ENCODE results near the gene ZNF775. TPM values are rescaled to one million over a fixed set of nuclear protein-coding genes. Genes with fewer than 3 reads are reported as not detected.

ZNF775 gene
- total and polyA plus RNA-seq, 2 of the 13 experiments (the other 11 are each of a cell fraction or from before 2014, with no cell fraction given), result 3.1 to 3.2 TPM

DNA sequence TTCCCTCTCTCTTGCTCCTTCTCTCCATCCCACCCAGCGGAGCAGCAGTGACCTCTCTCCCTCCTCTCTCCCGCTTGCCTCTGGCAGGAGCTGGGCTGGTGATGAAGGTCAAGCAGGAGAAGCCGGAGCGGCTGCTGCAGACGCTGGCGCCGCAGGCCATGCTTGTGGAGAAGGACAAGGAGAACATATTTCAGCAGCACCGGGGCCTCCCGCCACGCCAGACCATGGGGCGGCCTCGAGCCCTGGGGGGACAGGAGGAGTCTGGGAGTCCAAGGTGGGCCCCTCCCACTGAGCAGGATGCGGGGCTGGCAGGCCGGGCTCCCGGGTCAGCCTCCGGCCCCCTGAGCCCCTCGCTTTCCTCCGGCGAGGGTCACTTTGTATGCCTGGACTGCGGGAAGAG is 17.3 kb downstream of the ZNF775 start:
- ATAC-seq (no peak), FAIRE-seq (no peak), DNase-seq (ENCODE audit: low spot score) (no peak)
- TF ChIP-seq PLRG1 (conservative IDR thresholded peaks at IDR 0.05), result no peak
- TF ChIP-seq TP53 (CRISPR knock-in tag; conservative IDR thresholded peaks at IDR 0.05), result no peak
- no peak for TF ChIP-seq MXD4 (CRISPR knock-in tag; IDR thresholded peaks at IDR 0.05)
- no peak for TF ChIP-seq ZNF674 (CRISPR knock-in tag; IDR thresholded peaks at IDR 0.05; ENCODE audit: low read depth)
- TF ChIP-seq ZNF557 (CRISPR knock-in tag; IDR thresholded peaks at IDR 0.05), result no peak
- TF ChIP-seq ZFYVE20 (CRISPR knock-in tag; IDR thresholded peaks at IDR 0.05; ENCODE audit: borderline replicate concordance, low read depth), result no peak
- no peak for TF ChIP-seq RXRB (CRISPR knock-in tag; IDR thresholded peaks at IDR 0.05; ENCODE audit: borderline replicate concordance)
- no peak for TF ChIP-seq ZNF282 (IDR thresholded peaks at IDR 0.05; ENCODE audit: partially characterized antibody)
- no peak overlapping the region for H3K4me2 ChIP-seq (ENCODE audit: low read depth, low read length)
- CTCF ChIA-PET (ENCODE audit: low intra/inter-chr PET ratio, low total read pairs), result no interaction called here
- no peaks in the 10 kb centered on the region for H3K27me3 ChIP-seq (ENCODE audit: control insufficient read depth in 1 of 2, insufficient read depth in 2 of 2, low read length in 2 of 2)
- no peak overlapping the region for H3K4me3 ChIP-seq (replicated peaks in 1 of 3; ENCODE audit: insufficient read depth in 1 of 3, low read depth in 2 of 3, low read length in 3 of 3)
- peaks cover 19% of the 10 kb centered on the region for H3K4me1 ChIP-seq (ENCODE audit: insufficient read depth, low read length)
- 98% methylated on average over 14 of the region's 20 CpGs for WGBS (ENCODE audit: low lambda C conversion rate)
- in situ Hi-C loops (cut with HindIII; ENCODE audit: extremely low pct_ligation_motif_present, low pct_unique_long_range_greater_than_20kb), result no loop called here
- H4K20me1 ChIP-seq (ENCODE audit: insufficient read depth, low read length), result no peaks in the 10 kb centered on the region
- no peak overlapping the region for H3K27ac ChIP-seq (ENCODE audit: extremely low read length, insufficient read depth, low read length)
- no peaks in the 10 kb centered on the region for H3K9me3 ChIP-seq (ENCODE audit: low read length)
- no TSS peak for BruUV-seq (replicated peaks)
- H2AFZ ChIP-seq (ENCODE audit: low read length), result no peak overlapping the region
- peaks cover 2 to 15% of the 10 kb centered on the region in 2 experiments; a peak in 2 of 5 replicates for H3K36me3 ChIP-seq (replicated peaks in 1 of 2; ENCODE audit: control insufficient read depth in 1 of 2, insufficient read depth in 2 of 2, low read length in 2 of 2)
- no peak overlapping the region for H3K9ac ChIP-seq (ENCODE audit: insufficient read depth, low read depth, low read length)
- POLR2A ChIA-PET, result no interaction called here
- intact Hi-C loops (cut with micrococcal nuclease; ENCODE audit: unreplicated experiment), result no loop called here
- H3K79me2 ChIP-seq (ENCODE audit: insufficient read depth, low read length), result no peaks in the 10 kb centered on the region

DNA sequence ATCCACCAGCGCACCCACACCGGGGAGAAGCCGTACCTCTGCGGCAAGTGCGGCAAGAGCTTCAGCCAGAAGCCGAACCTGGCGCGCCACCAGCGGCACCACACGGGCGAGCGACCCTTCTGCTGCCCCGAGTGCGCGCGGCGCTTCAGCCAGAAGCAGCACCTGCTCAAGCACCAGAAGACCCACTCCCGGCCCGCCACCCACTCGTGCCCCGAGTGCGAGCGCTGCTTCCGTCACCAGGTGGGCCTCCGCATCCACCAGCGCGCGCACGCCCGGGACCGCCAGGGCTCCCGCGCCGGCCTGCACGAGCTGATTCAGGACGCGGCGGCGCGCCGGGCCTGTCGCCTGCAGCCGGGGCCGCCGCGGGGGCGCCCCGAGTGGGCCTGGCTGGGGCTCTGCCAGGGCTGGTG is 17.7 kb downstream of the ZNF775 start:
- Histone ChIP-seq H3K9ac (ENCODE audit: insufficient read depth, low read depth, low read length) (no peak overlapping the region), H3K4me2 (ENCODE audit: low read depth, low read length) (no peak overlapping the region), H3K27me3 (ENCODE audit: control insufficient read depth in 1 of 2, insufficient read depth in 2 of 2, low read length in 2 of 2) (no peaks in the 10 kb centered on the region), H3K4me3 (replicated peaks in 1 of 3; ENCODE audit: insufficient read depth in 1 of 3, low read depth in 2 of 3, low read length in 3 of 3) (no peak overlapping the region), H4K20me1 (ENCODE audit: insufficient read depth, low read length) (no peaks in the 10 kb centered on the region), H3K36me3 (replicated peaks in 1 of 2; ENCODE audit: control insufficient read depth in 1 of 2, insufficient read depth in 2 of 2, low read length in 2 of 2) (peaks cover 2 to 15% of the 10 kb centered on the region in 2 experiments; a peak in 2 of 5 replicates), H2AFZ (ENCODE audit: low read length) (no peak overlapping the region), H3K4me1 (ENCODE audit: insufficient read depth, low read length) (peaks cover 23% of the 10 kb centered on the region), H3K9me3 (ENCODE audit: low read length) (no peaks in the 10 kb centered on the region), H3K27ac (ENCODE audit: extremely low read length, insufficient read depth, low read length) (no peak overlapping the region), H3K79me2 (ENCODE audit: insufficient read depth, low read length) (no peaks in the 10 kb centered on the region)
- intact Hi-C loops (cut with micrococcal nuclease; ENCODE audit: unreplicated experiment), result no loop called here
- 98% methylated on average over 37 of the region's 48 CpGs for WGBS (ENCODE audit: low lambda C conversion rate)
- TF ChIP-seq NFE2 (CRISPR knock-in tag; IDR thresholded peaks at IDR 0.05), result no peak
- no peak for TF ChIP-seq KDM6A (CRISPR knock-in tag; IDR thresholded peaks at IDR 0.05; ENCODE audit: low read depth)
- no peak for TF ChIP-seq ZNF766 (CRISPR knock-in tag; IDR thresholded peaks at IDR 0.05; ENCODE audit: borderline replicate concordance)
- no peak for TF ChIP-seq ZFP1 (CRISPR knock-in tag; IDR thresholded peaks at IDR 0.05)
- no peak for TF ChIP-seq ZNF879 (CRISPR knock-in tag; IDR thresholded peaks at IDR 0.05)
- in situ Hi-C loops (cut with HindIII; ENCODE audit: extremely low pct_ligation_motif_present, low pct_unique_long_range_greater_than_20kb), result no loop called here
- POLR2A ChIA-PET, result no interaction called here
- no peak for DNase-seq (ENCODE audit: low spot score)
- FAIRE-seq, result no peak
- BruUV-seq (replicated peaks), result no TSS peak
- CTCF ChIA-PET (ENCODE audit: low intra/inter-chr PET ratio, low total read pairs), result no interaction called here
- ATAC-seq, result no peak
